ENCODE data around the gene KIF6. TPM values are rescaled to one million over a fixed set of nuclear protein-coding genes. Genes with fewer than 3 reads are reported as not detected.

KIF6 gene
- total RNA-seq, 4 donors from 2014 or later, result 0.26 to 1.8 (median 1.6) TPM; not detected in 1

GRCh38 chr6:39377539-39377950 is 347.7 kb downstream of the KIF6 start:
- TF ChIP-seq POLR2A (IDR thresholded peaks at IDR 0.05), result no peak
- TF ChIP-seq, protein P1, sequence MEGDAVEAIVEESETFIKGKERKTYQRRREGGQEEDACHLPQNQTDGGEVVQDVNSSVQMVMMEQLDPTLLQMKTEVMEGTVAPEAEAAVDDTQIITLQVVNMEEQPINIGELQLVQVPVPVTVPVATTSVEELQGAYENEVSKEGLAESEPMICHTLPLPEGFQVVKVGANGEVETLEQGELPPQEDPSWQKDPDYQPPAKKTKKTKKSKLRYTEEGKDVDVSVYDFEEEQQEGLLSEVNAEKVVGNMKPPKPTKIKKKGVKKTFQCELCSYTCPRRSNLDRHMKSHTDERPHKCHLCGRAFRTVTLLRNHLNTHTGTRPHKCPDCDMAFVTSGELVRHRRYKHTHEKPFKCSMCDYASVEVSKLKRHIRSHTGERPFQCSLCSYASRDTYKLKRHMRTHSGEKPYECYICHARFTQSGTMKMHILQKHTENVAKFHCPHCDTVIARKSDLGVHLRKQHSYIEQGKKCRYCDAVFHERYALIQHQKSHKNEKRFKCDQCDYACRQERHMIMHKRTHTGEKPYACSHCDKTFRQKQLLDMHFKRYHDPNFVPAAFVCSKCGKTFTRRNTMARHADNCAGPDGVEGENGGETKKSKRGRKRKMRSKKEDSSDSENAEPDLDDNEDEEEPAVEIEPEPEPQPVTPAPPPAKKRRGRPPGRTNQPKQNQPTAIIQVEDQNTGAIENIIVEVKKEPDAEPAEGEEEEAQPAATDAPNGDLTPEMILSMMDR (IDR thresholded peaks at IDR 0.05), result peak; percentile 42 to 76 (median 60)
- intact Hi-C loops (cut with DNase I; ENCODE audit: low total_unique reads), result no loop called here
- DNase-seq, result peak; percentile 64 to 65
- H3K4me3 ChIP-seq, result no peak overlapping the region
- H3K9me3 ChIP-seq, result no peaks in the 10 kb centered on the region
- no peaks in the 10 kb centered on the region for H3K36me3 ChIP-seq
- H3K4me1 ChIP-seq, result no peaks in the 10 kb centered on the region
- no peaks in the 10 kb centered on the region for H3K27me3 ChIP-seq
- no peak overlapping the region for H3K27ac ChIP-seq

DNA sequence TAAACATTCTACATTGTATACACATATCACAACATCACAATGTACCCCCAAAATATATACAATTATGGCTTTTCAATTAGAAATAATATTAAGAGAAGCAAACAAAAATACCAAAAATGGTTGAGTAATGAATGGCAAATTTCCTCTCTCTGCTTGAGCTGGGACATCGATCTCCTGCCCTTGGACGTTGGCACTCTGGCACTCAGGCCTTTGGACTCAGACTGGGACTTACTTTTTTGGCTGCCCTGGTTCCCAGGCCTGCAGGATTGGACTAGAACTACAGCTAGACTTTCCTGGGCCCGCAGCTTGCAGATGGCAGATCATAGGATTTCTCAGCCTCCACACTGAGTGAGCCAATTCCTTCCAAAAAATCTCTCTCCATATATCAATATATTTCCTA is 349.8 kb downstream of the KIF6 start:
- Histone ChIP-seq H3K36me3 (no peaks in the 10 kb centered on the region), H3K27ac (no peak overlapping the region), H3K4me3 (no peak overlapping the region), H3K27me3 (no peaks in the 10 kb centered on the region), H3K4me1 (no peaks in the 10 kb centered on the region), H3K9me3 (no peaks in the 10 kb centered on the region)
- TF ChIP-seq, protein P1 (IDR thresholded peaks at IDR 0.05), result no peak
- TF ChIP-seq POLR2A (IDR thresholded peaks at IDR 0.05), result no peak
- DNase-seq, result no peak
- intact Hi-C loops (cut with DNase I; ENCODE audit: low total_unique reads), result no loop called here

- no peaks in the 10 kb centered on the region for H3K36me3 ChIP-seq
- H3K4me1 ChIP-seq, result no peaks in the 10 kb centered on the region
- TF ChIP-seq, protein P1 (IDR thresholded peaks at IDR 0.05), result no peak
- TF ChIP-seq POLR2A (IDR thresholded peaks at IDR 0.05), result no peak
- no peak for DNase-seq
- H3K27ac ChIP-seq, result no peak overlapping the region
- H3K4me3 ChIP-seq, result no peak overlapping the region
- intact Hi-C loops (cut with DNase I; ENCODE audit: low total_unique reads), result no loop called here
- H3K9me3 ChIP-seq, result no peaks in the 10 kb centered on the region
- no peaks in the 10 kb centered on the region for H3K27me3 ChIP-seq
These were observed 354.8 kb downstream of the KIF6 start for GRCh38 chr6:39370390-39370789.

- intact Hi-C loops (cut with DNase I; ENCODE audit: low total_unique reads), result no loop called here
- DNase-seq, result no peak
- no peak for TF ChIP-seq POLR2A (IDR thresholded peaks at IDR 0.05)
- TF ChIP-seq, protein P1 (IDR thresholded peaks at IDR 0.05), result no peak
- H3K4me1 ChIP-seq, result no peaks in the 10 kb centered on the region
- no peak overlapping the region for H3K4me3 ChIP-seq
- H3K27ac ChIP-seq, result no peak overlapping the region
- H3K9me3 ChIP-seq, result no peaks in the 10 kb centered on the region
- H3K27me3 ChIP-seq, result no peaks in the 10 kb centered on the region
- H3K36me3 ChIP-seq, result no peaks in the 10 kb centered on the region
These were observed 355.2 kb downstream of the KIF6 start for GRCh38 chr6:39369987-39370386.

DNA sequence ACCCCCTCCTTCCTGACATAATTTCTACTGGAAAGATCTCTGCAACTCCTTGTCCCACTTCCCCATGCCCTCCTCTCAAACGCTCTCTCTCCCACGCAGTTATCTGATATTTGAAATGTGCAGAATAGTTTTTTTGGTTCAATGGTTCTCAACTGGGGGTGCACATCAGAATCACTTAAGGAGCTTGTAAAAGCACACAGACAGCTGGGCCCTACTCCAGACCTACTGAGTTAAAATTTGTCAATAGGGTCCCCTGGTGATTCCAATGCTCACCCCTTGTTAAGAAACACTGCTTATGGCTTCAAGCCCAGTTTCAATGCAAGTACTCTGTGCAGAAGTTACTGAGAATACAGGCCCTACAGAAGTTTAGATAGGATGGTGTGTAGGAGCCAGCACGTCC is 357.5 kb downstream of the KIF6 start:
- H3K4me1 ChIP-seq, result no peaks in the 10 kb centered on the region
- intact Hi-C loops (cut with DNase I; ENCODE audit: low total_unique reads), result no loop called here
- no peaks in the 10 kb centered on the region for H3K9me3 ChIP-seq
- no peak for DNase-seq
- H3K36me3 ChIP-seq, result no peaks in the 10 kb centered on the region
- TF ChIP-seq POLR2A (IDR thresholded peaks at IDR 0.05), result no peak
- TF ChIP-seq, protein P1 (IDR thresholded peaks at IDR 0.05), result no peak
- H3K4me3 ChIP-seq, result no peak overlapping the region
- no peak overlapping the region for H3K27ac ChIP-seq
- no peaks in the 10 kb centered on the region for H3K27me3 ChIP-seq

All from uterus (tissue), 4 donors.